Endometrium (tissue), 2 donors: ENCODE data around the gene ENDOU.
A peak's percentile ranks its signal among the peaks of the same experiment; 100 is the strongest.

Experiments
- FAIRE-seq: peaks from 2 replicates; lab custom pipeline; 2012; peaks lifted over from hg19 to GRCh38; lab: Jason Lieb, UNC
- donor health status: control.
- donor health status: control.

The ENDOU gene

GRCh38 chr12:47721431-47721973 lies 3.8 kb downstream of the ENDOU start:
- FAIRE-seq, result no peak

- no peak for FAIRE-seq
These were observed 6.8 kb downstream of the ENDOU start for GRCh38 chr12:47718531-47718930.

- no peak for FAIRE-seq
These were observed 7.7 kb downstream of the ENDOU start for GRCh38 chr12:47717443-47718193.

GRCh38 chr12:47717046-47717442 lies 8.2 kb downstream of the ENDOU start:
- no peak for FAIRE-seq

GRCh38 chr12:47715877-47716548 lies 9.3 kb downstream of the ENDOU start:
- FAIRE-seq, result no peak

- peak; percentile 33 for FAIRE-seq
These were observed 9.9 kb downstream of the ENDOU start for GRCh38 chr12:47715393-47715876.

- FAIRE-seq, result no peak
These were observed 10.4 kb downstream of the ENDOU start for GRCh38 chr12:47714826-47715386.

- FAIRE-seq, result no peak
These were observed 13.1 kb downstream of the ENDOU start for GRCh38 chr12:47712171-47712570.

GRCh38 chr12:47711448-47711847 lies 13.8 kb downstream of the ENDOU start:
- no peak for FAIRE-seq

- FAIRE-seq, result no peak
These were observed 15.0 kb downstream of the ENDOU start for GRCh38 chr12:47710278-47710677.

- no peak for FAIRE-seq
These were observed 15.6 kb downstream of the ENDOU start for GRCh38 chr12:47709671-47710070.

GRCh38 chr12:47709237-47709636 lies 16.1 kb downstream of the ENDOU start:
- FAIRE-seq, result no peak

- no peak for FAIRE-seq
These were observed 17.3 kb downstream of the ENDOU start for GRCh38 chr12:47707905-47708543.

GRCh38 chr12:47707355-47707754 lies 17.9 kb downstream of the ENDOU start:
- FAIRE-seq, result no peak

- peak; percentile 53 for FAIRE-seq
These were observed 19.5 kb downstream of the ENDOU start, which contains the start of gene RPAP3 for GRCh38 chr12:47705566-47706425. Gene RPAP3, minus strand, starts transcription at chr12:47706030. Its CDS starts 3,190 bp downstream, at chr12:47702840.

GRCh38 chr12:47705229-47705565 lies 20.1 kb downstream of the ENDOU start:
- no peak for FAIRE-seq

- no peak for FAIRE-seq
These were observed 20.6 kb downstream of the ENDOU start for GRCh38 chr12:47704719-47705118.

GRCh38 chr12:47700263-47700662 lies 25.0 kb downstream of the ENDOU start:
- no peak for FAIRE-seq

- FAIRE-seq, result no peak
These were observed 26.7 kb downstream of the ENDOU start for GRCh38 chr12:47698631-47699030.

- FAIRE-seq, result no peak
These were observed 27.2 kb downstream of the ENDOU start for GRCh38 chr12:47698055-47698454.

GRCh38 chr12:47689215-47689614 lies 36.1 kb downstream of the ENDOU start:
- no peak for FAIRE-seq

- no peak for FAIRE-seq
These were observed 37.7 kb downstream of the ENDOU start for GRCh38 chr12:47687636-47688035.
